GM19395 (cell line): ENCODE data around the gene RPL7A.
"Not testable (repeated sequence)": the region's sequence is repeated elsewhere in the genome, so short reads cannot be mapped to it uniquely, and the experiment has no call there.

Experiments
- ATAC-seq: cut with Tn5 transposase; IDR thresholded peaks from one replicate; pipeline ENCODE4 v1.9.1; 2021; ENCODE audit warnings: mild to moderate bottlenecking, moderate library complexity; ENCODE audit not compliant: unreplicated experiment

The RPL7A gene

DNA sequence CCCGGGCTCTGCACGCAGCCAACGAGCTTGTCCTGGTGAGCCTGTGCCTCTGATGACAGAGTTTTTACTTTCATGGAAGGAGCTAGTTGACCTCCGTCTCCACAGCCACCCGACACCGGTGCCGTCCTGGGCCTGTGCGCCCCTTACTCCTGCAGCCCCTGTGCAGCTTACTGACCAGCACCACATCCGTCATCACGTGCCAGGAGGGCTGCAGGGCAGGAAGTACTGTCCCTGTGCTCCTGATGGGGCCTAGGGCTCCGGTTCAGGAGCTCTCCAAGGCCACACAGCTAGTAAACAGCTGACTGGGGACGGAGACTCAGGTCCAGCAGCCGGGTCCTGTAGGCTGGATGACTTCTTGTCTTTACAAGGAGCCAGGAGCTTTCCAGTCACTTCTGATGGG is 38.3 kb downstream of the RPL7A start:
- ATAC-seq: no peak

DNA sequence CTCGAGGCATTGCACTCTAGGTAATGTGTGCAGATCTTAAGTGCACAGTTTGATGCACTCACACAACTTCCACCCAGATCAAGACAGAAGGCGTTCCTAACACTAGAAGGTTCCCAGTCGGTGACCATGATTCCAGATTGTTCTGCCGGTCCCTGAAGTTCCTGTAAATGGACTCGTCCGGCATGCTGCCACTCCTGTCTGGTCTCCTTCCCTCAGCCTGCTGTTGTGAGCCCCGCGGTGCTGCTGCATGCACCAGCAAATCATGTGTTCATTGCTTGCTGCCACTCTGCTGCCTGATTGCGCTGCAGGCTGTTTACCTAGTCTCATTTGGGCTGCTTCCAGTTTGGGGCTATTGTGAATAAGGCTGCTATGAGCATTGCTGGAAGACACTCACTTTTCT is 39.7 kb downstream of the RPL7A start:
- no peak for ATAC-seq

DNA sequence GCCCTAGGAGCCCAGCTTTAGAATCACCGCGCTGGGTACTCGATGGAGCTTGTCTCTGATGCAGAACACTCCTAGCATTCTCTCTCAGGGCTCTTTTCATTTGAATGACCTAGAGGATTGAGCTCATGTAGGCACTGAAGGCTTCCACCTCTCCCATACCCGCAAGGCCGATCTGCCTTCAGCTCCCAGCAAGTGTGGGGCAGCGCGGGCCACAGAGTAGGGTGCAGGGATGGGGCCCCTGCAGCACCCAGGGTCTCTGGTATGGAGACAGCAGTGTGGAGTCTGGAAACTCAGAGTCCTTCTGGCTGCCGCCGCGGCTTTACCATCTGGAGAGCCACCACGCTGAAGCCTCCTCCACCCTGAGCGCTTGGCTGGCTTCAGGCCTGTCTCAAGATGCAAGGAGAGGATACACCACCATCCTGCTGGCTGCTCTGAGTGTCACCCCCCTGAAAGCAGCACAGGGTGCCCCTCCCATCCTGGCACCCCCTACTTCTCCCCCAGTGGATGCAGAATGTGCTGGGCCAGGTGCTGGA is 41.1 kb downstream of the RPL7A start:
- no peak for ATAC-seq

DNA sequence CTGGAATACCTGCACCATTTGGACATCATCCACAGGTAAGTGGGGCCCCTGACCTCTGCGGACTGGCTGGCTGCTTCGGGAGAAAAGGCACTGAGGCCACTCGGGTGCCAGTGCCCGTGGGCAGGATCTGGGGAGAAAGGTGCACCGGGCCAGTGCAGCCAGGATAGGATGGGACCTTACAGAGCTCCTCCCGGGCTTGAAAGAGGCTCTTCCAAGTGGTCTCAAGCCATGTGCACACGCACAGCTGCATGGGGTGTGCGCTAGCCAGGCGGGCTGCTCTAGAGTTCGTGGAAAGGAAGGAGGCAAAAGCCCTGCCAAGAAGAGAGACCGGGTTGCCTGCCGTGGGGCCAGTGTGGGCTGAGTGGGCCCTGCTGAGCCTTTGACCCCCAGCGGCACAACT is 41.5 kb downstream of the RPL7A start:
- no peak for ATAC-seq

DNA sequence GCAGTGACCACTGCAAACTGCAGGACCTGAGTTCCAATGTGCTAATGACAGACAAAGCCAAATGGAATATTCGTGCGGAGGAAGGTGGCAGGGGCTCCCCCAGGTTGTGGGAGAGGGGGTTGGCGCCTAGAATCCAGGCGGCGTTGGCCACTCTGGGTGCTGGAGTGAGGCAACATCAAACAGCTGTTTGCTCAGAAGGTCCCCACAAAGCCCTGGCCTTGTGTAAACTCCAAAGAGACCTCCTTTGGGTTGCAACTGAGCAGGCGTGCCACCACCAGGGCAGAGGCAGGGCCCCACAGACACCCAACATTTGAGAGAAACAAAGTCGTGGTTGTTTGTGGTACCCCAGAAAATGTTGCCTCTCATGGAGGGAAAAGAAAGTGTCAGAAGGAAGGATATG is 42.7 kb downstream of the RPL7A start:
- no peak for ATAC-seq

DNA sequence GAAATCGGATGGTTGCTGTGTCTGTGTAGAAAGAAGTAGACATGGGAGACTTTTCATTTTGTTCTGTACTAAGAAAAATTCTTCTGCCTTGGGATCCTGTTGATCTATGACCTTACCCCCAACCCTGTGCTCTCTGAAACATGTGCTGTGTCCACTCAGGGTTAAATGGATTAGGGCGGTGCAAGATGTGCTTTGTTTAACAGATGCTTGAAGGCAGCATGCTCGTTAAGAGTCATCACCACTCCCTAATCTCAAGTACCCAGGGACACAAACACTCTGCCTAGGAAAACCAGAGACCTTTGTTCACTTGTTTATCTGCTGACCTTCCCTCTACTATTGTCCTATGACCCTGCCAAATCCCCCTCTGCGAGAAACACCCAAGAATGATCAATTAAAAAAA is 43.4 kb downstream of the RPL7A start:
- not testable (repeated sequence) for ATAC-seq

DNA sequence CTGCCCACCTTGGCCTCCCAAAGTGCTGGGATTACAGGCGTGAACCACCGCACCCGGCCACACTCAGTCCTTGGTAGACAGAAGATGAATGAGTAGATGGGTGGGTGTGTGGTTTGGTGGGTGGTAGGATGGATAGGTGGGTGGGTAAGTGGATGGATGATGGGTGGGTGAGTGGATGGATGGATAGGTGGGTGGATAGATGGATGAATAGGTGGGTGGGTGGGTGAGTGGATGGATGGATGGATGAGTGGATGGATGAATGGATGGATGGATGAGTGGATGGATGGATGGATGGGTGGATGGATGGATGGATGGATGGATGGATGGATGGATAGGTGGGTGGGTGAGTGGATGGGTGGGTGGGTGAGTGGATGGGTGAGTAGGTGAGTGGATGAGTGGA is 44.3 kb downstream of the RPL7A start:
- ATAC-seq: not testable (repeated sequence)

DNA sequence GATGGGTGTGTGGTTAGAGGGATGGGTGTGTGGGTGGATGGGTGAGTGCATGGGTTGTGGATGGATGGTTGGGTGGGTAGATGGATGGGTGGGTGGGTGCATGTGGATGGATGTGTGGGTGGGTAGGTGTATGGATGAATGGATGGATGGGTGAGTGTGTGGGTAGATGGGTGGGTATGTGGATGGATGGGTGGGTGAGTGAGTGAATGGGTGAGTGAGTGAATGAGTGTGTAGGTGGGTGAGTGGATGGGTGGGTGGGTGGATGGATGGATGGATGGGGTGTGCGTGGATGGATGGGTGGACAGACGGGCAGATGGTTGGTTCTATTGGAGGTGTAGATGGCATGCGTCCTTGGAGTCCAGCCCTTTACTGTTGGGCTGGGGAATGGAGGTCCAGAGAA is 45.4 kb downstream of the RPL7A start:
- ATAC-seq: no peak

DNA sequence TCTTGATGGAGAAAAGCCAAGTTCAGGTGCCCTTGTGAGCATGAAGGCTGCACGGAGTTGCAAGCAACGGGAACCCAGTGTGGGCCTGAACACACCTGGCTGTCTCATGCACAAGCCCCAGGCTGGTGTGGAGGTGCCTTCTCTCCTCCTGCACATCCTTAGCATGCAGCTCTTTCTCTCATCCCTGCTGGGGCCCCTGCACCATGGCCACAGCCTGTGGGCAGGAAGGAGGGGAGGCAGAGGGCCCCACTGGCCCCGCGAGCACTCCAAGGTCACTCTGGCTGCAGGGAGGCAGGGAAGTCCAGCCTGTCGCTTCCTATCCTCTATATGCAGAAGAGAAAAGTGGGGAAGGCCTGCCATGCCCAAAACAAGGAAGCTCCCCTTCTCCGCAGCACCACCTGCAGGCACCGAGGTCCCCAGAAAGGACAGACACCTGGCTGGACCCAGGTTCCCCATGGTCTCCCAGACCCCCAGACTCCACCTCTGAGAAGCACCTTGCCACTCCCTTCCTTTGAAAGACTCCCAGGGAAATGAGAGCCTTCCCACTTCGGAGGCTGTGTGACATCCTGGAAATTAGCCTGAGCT is 46.8 kb downstream of the RPL7A start:
- no peak for ATAC-seq

DNA sequence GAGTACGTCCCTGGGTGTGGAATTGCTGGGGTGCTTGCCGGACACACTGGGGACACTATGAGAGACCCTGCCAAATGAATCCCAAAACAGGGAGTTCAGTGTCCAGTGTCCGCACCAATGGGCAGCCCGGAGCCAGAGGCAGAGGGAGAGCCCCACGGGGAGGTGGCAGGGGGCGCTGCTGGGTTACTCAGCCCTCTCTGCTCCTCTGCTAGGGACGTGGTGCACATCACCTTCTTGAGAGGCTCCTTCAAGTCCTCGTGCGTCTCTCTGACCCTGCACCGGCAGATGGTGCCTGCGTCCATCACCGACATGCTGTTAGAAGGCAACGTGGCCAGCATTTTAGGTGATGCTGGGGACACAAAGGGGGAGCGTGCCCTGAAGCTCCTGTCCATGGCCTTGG is 48.9 kb downstream of the RPL7A start:
- ATAC-seq: no peak

DNA sequence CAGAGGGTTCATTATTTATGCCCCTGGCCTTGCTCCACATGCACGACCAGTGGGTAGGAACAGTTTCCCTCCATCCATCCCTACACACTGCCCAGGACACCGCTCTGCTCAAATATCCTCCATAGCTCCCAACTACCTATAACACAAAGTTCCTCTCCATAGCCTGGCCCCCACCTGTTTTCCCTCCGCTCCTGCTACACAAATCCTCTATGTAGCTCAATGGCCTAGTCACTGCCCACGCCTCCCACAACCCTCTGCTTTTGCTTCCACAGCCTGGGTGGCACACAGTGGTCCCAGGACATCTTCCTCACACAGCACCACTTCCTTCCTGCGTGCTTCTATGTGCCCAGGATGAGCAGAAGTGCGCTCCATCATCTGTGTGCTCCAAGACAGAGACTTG is 49.4 kb downstream of the RPL7A start:
- ATAC-seq: no peak

DNA sequence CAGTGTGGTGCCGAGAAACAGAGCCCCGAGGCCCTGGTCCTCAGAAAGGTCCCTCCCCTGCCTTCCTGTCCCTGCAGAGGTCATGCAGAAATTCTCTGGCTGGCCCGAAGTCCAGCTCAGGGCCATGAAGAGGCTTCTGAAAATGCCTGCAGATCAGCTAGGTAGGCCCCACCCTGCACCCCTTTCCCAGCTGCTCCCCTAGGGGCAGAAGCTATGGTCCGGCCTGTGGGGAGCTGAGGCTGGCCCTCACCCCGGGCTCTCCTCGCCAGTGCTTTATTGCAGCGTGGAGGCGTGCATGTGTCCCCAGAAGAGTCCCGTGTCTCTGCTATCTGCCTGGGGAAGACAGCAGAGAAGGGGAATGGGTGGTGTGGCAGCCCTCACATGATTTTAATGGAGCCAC is 49.9 kb downstream of the RPL7A start:
- no peak for ATAC-seq

DNA sequence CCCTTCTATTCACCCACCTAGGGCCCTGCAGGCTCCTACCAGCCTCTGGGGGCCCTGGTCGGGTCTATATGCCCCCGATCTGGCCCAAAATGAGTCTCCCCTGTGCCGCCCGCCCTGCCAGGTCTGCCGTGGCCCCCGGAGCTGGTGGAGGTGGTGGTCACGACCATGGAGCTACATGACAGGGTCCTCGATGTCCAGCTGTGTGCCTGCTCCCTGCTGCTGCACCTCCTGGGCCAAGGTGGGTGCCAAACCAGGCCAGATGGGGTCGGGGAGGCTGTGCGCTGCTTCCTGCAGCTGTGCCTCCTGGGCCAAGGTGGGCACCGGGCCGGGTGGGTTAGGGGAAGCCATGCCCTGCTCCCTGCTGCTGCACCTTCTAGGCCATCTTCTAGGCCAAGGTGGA is 52.3 kb downstream of the RPL7A start:
- ATAC-seq: no peak
